Central memory CD4-positive, alpha-beta T cell (primary cell): ENCODE results near the gene SAMD13.
"Not testable (repeated sequence)": the region's sequence is repeated elsewhere in the genome, so short reads cannot be mapped to it uniquely, and the experiment has no call there.

ENCODE experiments used
- DNase-seq: peaks from one replicate; pipeline ENCODE4 v3.0.0; 2022

SAMD13 gene

GRCh38 chr1:84286071-84286470 is 15.4 kb upstream of the SAMD13 start:
- DNase-seq = no peak

DNA sequence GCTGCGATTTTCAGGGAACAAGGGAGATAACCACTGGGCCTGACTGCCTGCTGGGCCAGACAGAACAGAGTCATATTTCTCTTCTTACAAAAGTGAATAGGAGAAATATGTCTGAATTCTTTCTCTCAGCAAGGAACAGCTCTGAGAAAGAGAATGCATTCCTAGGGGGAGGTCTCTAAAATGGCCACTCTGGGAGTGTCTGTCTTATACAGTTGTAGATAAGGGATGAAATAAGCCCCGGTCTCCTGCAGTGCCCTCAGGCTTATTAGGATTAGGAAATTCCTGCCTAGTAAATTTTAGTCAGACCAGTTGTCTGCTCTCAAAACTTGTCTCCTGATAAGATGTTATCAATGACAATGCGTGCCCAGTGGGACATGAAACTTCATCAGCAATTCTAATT is 14.1 kb upstream of the SAMD13 start:
- DNase-seq = not testable (repeated sequence)

- no peak for DNase-seq
Measured at GRCh38 chr1:84289169-84289785, 12.2 kb upstream of the SAMD13 start.

GRCh38 chr1:84291882-84292655 is 9.4 kb upstream of the SAMD13 start:
- DNase-seq = no peak

DNA sequence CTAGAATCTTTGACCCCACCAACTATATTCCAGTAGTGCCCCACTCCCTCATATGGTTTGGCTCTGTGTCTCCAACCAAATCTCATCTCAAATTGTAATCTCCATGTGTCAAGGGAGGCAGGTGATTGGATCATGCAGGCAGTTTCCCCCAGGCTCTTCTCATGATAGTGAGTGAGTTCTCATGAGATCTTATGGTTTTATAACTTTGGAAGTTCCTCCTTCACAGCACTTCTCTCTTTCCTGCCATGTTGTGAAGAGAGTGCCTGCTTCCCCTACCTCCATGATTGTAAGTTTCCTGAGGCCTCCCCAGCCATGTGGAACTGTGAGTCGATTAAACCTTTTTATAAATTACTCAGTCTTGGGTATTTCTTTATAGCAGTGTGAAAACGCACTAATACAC is 7.7 kb upstream of the SAMD13 start:
- no peak for DNase-seq

- DNase-seq = no peak
Measured at GRCh38 chr1:84294751-84295150, 6.8 kb upstream of the SAMD13 start.

DNA sequence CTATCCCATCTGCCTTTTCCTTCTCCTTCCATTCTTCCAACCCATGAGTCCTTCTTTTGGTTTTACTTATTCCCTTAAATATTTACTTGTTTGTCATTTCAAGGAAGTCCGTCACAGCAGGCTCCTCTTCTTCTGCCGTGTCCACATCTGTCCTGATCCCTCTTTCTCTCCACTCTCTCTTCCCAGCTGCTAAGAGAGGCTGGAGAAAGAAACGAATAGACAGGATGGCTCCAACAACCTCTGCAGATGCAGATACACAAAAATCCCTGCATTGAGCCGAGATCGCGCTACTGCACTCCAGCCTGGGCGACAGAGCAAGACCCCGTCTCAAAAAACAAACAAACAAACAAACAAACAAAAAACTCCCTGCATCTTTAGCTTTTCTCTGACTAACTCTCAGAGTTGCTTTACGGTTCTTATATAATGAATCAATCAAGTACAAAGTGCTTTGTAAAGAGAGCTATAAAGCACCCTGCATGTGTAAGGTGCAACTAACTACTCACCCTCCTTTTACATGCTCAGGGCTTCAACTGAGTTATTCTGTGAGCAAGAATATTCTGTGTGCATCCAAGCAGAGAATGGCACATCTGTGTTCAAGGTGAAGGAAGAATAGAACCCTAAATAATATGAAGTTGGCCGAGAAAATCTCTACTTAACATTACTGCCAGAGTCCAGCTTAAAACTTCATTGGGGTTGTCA is 3.8 kb upstream of the SAMD13 start:
- no peak for DNase-seq

DNA sequence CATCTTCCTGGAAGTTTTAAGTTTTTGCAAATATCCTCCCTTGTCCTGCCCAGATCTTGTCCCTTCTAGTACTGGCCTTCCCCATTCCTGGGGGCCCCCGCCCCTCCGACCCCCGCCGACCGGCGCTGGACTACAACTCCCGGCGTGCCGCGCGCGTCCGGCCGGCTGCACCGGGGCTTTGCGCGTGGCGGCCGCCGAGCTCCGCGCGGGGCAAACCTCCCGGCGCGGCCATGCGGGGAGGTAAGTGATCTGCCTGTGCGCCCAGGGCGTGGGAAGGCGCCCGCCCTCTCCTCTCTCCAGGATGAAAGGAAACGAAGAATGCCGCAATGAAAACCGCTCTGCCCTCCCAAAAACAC is 3.2 kb upstream of the SAMD13 start:
- peak; percentile 25 for DNase-seq

DNA sequence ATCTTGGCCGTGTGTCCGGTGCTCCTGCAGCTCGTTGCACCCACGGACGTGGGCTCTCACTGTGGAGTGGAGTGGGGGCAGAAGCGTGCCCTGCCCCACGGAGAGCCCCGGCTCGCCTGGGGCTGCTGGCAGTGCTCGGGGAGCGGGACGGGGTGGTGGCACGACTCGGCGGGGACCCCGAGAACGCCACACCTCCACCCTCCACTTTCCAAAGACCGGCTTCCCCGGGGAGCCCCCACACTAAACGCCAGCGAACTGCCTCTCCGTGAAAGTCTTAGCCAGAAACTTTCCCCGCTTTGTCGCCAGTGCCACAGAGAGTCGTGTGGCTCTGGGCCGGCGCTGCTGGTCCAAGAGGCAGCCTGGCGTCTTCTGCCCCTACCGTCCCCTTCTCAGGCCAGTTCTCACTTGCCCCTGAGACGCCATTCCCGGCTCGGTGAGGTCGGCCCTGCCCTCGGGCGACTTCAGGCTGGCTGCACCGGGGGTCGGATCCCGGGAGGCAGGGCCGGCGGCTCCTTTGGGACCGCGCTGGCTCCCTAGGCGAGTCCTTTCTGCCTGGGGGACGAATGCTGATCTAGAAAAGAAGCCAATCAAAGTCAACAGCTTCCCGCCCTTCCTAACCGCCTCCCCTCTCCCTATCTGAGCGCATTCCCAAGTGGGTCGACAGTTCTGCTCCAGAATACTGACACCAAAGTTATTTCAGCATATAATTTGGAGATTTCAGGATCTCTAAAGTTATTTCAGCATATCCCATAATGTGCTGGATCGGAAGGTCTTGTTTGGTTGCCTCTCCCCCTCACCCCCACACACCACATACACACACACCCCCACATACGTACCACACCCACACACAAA is 2.6 kb upstream of the SAMD13 start:
- no peak for DNase-seq

- no peak for DNase-seq
Measured at GRCh38 chr1:84299536-84300170, 1.9 kb upstream of the SAMD13 start.

DNA sequence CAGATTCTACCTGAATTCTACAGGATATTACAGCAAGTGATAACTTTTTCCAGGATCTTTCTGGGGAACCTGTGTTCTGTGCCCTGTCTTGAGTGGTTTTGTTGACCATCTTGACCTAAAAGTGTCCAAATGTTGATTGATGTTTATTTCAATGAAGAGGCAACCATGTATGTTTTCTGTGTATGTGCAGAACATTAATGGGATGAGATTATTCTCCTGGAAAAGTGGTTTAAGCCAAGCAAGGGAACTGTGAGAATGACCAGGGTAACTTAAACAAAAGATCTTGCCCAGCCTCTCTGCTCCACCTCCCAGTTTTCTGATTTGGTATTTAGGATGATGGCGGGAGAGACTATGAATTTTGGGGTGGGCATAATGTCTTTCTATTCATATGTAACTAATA is 1.0 kb upstream of the SAMD13 start:
- DNase-seq = no peak

DNA sequence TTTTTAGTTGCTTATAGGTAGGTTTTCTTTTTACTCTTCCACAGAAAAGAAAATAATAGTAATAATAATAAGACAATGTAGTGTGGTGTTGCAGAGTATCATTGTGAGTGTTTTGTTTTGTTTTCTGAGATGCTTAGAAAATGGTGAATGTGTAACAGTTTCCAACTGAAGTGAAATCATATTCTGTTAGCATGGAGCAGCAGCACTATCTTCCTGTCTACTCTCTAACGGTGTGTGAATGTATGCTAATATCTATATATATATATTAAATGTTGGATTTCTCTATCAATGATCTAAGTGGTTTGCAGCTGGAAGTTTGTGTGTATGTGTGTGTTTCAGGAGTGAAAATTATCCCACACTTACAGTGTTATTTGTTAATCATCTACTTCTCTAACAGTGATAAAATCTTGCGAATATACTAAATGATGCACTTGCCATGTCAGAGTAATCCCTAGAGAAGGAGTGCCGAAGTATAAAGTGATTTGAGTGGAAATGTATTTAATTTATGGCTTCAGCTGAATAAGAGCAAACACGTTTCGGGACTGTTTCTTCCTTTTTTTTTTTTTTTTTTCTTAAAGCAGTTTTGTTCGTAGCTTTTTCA is 377 bp downstream of the SAMD13 start:
- DNase-seq = no peak

DNA sequence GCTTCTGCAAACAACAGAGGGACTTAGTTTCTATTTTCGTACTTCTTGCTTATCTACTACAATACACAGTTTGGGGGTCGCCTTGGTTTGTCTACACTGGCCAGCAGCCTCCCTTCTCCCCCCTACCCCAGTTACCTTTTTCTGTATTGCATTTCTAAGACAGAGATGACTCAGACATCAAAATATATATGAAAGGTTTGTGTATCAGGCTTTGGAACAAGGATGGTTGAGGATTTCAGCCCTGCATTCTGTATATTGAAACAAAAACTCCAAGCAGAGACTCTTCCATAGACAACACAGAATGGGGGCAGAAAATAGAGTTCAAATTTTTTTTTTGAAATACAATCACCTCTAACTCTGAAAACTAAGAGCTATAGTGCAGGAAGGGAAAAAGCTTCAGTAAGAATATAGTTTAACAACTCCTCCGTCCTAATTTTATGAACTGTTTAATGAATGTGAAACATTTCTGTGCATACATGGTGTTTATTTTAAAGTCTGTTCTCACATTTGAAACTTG is 1.9 kb downstream of the SAMD13 start:
- no peak for DNase-seq

DNA sequence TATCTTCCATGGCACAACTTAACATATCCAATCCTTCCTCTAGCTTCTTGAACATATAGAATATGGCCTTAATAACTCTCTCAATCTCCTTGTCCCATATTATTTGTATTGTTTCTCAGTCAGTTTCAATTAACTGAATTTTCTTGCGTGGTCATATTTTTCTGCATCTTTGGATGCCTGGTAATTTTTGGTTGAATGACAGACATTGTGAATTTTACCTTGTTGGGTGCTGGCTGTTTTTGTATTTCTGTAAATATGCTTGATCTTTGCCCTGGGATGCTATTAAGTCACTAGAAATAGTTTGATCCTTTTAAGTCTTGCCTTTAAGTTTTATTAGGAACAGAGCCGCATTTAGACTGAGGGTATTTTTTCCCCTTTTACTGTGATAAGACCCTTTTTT is 5.9 kb downstream of the SAMD13 start:
- no peak for DNase-seq

- DNase-seq = no peak
Measured at GRCh38 chr1:84311296-84311695, 9.8 kb downstream of the SAMD13 start.

DNA sequence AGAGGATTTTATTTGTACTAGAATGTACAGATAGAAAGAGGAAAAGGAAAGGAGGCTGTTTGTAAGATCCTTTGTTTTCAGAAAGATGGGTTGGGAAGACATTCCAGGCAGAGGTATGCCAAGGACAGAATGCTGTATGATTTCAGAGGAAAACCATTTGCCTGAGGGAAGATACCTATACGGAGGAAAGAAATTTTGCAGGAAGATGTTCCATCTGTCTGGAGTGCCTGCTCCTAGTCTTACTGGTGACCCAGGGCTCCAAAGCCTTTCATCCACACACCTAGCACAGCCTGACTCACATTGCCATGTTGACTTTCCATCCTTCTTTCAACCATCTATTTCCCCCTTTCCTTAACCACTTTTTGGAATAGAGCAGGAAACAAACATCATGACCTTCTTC is 18.2 kb downstream of the SAMD13 start:
- no peak for DNase-seq

DNA sequence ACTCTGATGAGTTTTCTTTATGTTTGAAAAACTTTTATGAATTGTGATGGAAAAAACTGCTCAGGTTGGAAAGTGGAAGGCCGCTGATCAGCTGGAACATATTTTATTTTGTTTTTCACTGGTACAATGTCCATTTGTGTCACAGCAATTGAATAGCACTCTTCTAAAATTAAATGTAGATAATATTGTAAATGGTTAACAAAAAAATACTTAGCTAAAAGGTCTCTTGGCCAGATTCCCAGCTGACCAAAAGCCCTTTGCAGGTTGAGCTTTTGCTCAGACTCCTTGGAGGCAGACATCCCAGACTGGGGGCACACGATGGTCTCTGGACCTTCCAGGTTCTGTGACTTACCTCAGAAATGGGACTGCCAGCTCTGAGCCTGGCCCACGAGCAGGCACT is 26.3 kb downstream of the SAMD13 start:
- DNase-seq = no peak

- DNase-seq = no peak
Measured at GRCh38 chr1:84330125-84330984, 28.8 kb downstream of the SAMD13 start.

- no peak for DNase-seq
Measured at GRCh38 chr1:84339503-84339902, 38.0 kb downstream of the SAMD13 start.

- no peak for DNase-seq
Measured at GRCh38 chr1:84344286-84344685, 42.8 kb downstream of the SAMD13 start.

GRCh38 chr1:84345220-84345619 is 43.7 kb downstream of the SAMD13 start:
- no peak for DNase-seq
